ENCODE results near the gene R3HDML. TPM values are rescaled to one million over a fixed set of nuclear protein-coding genes. Genes with fewer than 3 reads are reported as not detected.

The R3HDML gene
- total and polyA plus RNA-seq, 2 of the 13 experiments (the other 11 are each of a cell fraction or from before 2014, with no cell fraction given) = not detected

DNA sequence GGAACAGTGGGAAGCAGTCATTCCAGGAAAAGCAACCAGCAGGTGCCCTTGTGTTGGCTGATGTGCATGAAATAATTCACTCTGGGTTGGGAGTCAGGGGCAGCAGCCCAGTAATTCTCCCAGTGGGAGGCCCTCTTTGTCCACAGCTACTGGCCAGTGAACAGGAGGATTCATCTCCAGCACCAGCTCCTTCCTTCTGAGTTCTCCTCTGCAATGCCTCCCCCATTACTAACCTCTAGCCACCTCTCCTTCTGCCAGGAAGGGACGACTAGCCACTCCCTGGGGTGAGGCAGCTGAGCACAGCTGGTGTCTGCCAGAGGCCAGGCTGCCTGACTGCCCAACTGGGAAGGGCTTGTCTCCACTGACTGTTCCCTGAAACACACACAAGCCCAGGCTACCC, 12.5 kb upstream of the R3HDML start:
- Histone ChIP-seq H3K36me3 (replicated peaks in 1 of 2; ENCODE audit: control insufficient read depth in 1 of 2, insufficient read depth in 2 of 2, low read length in 2 of 2) (no peaks in the 10 kb centered on the region), H3K9me3 (ENCODE audit: low read length) (no peaks in the 10 kb centered on the region), H3K9ac (ENCODE audit: insufficient read depth, low read depth, low read length) (no peak overlapping the region), H3K27ac (ENCODE audit: extremely low read length, insufficient read depth, low read length) (no peak overlapping the region), H3K4me2 (ENCODE audit: low read depth, low read length) (no peak overlapping the region), H3K4me3 (replicated peaks in 1 of 3; ENCODE audit: insufficient read depth in 1 of 3, low read depth in 2 of 3, low read length in 3 of 3) (no peak overlapping the region), H2AFZ (ENCODE audit: low read length) (no peak overlapping the region), H3K4me1 (ENCODE audit: insufficient read depth, low read length) (peaks cover 43% of the 10 kb centered on the region), H3K27me3 (ENCODE audit: control insufficient read depth in 1 of 2, insufficient read depth in 2 of 2, low read length in 2 of 2) (no peaks in the 10 kb centered on the region; a peak in 1 of 5 replicates), H4K20me1 (ENCODE audit: insufficient read depth, low read length) (no peaks in the 10 kb centered on the region), H3K79me2 (ENCODE audit: insufficient read depth, low read length) (no peaks in the 10 kb centered on the region)
- no peak for DNase-seq (ENCODE audit: low spot score)
- POLR2A ChIA-PET = interaction anchor here (0.8 to 1.9 kb wide), 2 partner anchors 9 to 70 kb away, joined by 3 to 5 read pairs; no protein-coding TSS in a partner anchor
- ATAC-seq = peak; percentile 54
- intact Hi-C loops (cut with micrococcal nuclease; ENCODE audit: unreplicated experiment) = loop anchor here (5.0 kb wide), 1 partner anchor 662 kb away; no protein-coding TSS in a partner anchor
- 21% methylated on average over 1 of the region's 1 CpG for WGBS (ENCODE audit: low lambda C conversion rate)
- no peak for FAIRE-seq
- in situ Hi-C loops (cut with HindIII; ENCODE audit: extremely low pct_ligation_motif_present, low pct_unique_long_range_greater_than_20kb) = no loop called here
- CTCF ChIA-PET (ENCODE audit: low intra/inter-chr PET ratio, low total read pairs) = no interaction called here
- BruUV-seq (replicated peaks) = no TSS peak
- TF ChIP-seq SYNCRIP (IDR thresholded peaks at IDR 0.05; ENCODE audit: insufficient read depth, low read depth, low read length) (no peak), ZFP36 (IDR thresholded peaks at IDR 0.05; ENCODE audit: borderline replicate concordance, low read depth, low read length, partially characterized antibody) (no peak), NR1H2 (CRISPR knock-in tag; IDR thresholded peaks at IDR 0.05; ENCODE audit: borderline replicate concordance, low read depth) (no peak), RBM22 (optimal IDR thresholded peaks at IDR 0.05; ENCODE audit: low read length) (no peak), RARA (CRISPR knock-in tag; IDR thresholded peaks at IDR 0.05) (no peak), ESRRA (CRISPR knock-in tag; IDR thresholded peaks at IDR 0.05; ENCODE audit: low read depth) (no peak), AHR (CRISPR knock-in tag; IDR thresholded peaks at IDR 0.05) (no peak), ZNF101 (CRISPR knock-in tag; IDR thresholded peaks at IDR 0.05; ENCODE audit: borderline replicate concordance, low read depth) (no peak), HNRNPL (IDR thresholded peaks at IDR 0.05; ENCODE audit: low read depth, low read length) (no peak), KDM5A (IDR thresholded peaks at IDR 0.05; ENCODE audit: borderline replicate concordance, low read length) (no peak), TRIM24 (CRISPR knock-in tag; IDR thresholded peaks at IDR 0.05) (no peak), IKZF1 (IDR thresholded peaks at IDR 0.05) (no peak), ZNF430 (CRISPR knock-in tag; IDR thresholded peaks at IDR 0.05) (no peak), ZNF567 (CRISPR knock-in tag; IDR thresholded peaks at IDR 0.05; ENCODE audit: borderline replicate concordance) (no peak), ZNF552 (CRISPR knock-in tag; IDR thresholded peaks at IDR 0.05; ENCODE audit: borderline replicate concordance) (no peak), ZNF10 (CRISPR knock-in tag; IDR thresholded peaks at IDR 0.05; ENCODE audit: borderline replicate concordance, low read depth) (no peak), MED1 (CRISPR knock-in tag; IDR thresholded peaks at IDR 0.05) (no peak)
- TF ChIP-seq, protein P1, sequence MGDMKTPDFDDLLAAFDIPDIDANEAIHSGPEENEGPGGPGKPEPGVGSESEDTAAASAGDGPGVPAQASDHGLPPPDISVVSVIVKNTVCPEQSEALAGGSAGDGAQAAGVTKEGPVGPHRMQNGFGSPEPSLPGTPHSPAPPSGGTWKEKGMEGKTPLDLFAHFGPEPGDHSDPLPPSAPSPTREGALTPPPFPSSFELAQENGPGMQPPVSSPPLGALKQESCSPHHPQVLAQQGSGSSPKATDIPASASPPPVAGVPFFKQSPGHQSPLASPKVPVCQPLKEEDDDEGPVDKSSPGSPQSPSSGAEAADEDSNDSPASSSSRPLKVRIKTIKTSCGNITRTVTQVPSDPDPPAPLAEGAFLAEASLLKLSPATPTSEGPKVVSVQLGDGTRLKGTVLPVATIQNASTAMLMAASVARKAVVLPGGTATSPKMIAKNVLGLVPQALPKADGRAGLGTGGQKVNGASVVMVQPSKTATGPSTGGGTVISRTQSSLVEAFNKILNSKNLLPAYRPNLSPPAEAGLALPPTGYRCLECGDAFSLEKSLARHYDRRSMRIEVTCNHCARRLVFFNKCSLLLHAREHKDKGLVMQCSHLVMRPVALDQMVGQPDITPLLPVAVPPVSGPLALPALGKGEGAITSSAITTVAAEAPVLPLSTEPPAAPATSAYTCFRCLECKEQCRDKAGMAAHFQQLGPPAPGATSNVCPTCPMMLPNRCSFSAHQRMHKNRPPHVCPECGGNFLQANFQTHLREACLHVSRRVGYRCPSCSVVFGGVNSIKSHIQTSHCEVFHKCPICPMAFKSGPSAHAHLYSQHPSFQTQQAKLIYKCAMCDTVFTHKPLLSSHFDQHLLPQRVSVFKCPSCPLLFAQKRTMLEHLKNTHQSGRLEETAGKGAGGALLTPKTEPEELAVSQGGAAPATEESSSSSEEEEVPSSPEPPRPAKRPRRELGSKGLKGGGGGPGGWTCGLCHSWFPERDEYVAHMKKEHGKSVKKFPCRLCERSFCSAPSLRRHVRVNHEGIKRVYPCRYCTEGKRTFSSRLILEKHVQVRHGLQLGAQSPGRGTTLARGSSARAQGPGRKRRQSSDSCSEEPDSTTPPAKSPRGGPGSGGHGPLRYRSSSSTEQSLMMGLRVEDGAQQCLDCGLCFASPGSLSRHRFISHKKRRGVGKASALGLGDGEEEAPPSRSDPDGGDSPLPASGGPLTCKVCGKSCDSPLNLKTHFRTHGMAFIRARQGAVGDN (CRISPR knock-in tag; IDR thresholded peaks at IDR 0.05) = 0 out of 2 replicates have a peak, but pooled peaks have one; percentile 27
- TF ChIP-seq, protein P2, sequence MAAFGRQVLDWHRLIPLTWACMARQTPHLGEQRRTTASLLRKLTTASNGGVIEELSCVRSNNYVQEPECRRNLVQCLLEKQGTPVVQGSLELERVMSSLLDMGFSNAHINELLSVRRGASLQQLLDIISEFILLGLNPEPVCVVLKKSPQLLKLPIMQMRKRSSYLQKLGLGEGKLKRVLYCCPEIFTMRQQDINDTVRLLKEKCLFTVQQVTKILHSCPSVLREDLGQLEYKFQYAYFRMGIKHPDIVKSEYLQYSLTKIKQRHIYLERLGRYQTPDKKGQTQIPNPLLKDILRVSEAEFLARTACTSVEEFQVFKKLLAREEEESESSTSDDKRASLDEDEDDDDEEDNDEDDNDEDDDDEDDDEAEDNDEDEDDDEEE (CRISPR knock-in tag; IDR thresholded peaks at IDR 0.05) = 0 out of 2 replicates have a peak, but pooled peaks have one; percentile 43
- TF ChIP-seq, protein P3, sequence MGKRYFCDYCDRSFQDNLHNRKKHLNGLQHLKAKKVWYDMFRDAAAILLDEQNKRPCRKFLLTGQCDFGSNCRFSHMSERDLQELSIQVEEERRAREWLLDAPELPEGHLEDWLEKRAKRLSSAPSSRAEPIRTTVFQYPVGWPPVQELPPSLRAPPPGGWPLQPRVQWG (CRISPR knock-in tag; IDR thresholded peaks at IDR 0.05; ENCODE audit: borderline replicate concordance, low read depth) = no peak
- TF ChIP-seq, protein P4, sequence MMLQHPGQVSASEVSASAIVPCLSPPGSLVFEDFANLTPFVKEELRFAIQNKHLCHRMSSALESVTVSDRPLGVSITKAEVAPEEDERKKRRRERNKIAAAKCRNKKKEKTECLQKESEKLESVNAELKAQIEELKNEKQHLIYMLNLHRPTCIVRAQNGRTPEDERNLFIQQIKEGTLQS (CRISPR knock-in tag; IDR thresholded peaks at IDR 0.05) = no peak

Measured in HepG2 (cell line).